GM13977 (cell line): ENCODE results near the gene NACA.

Experiments used
- DNase-seq: peaks from one replicate; pipeline ENCODE4 v3.0.0; 2012; ENCODE audit warnings: low spot score
- CTCF ChIP-seq: IDR thresholded peaks from 2 replicates; pipeline ENCODE4 v1.5.1; 2012; ENCODE audit warnings: mild to moderate bottlenecking, control low read depth; ENCODE audit not compliant: insufficient read depth; ENCODE audit errors: extremely low read depth, missing control alignments
- in situ Hi-C: fragments of 300-500 bp; cut with MboI; formaldehyde crosslinking; loops from one replicate; pipeline ENCODE4 v1.12.0; 2022; ENCODE audit warnings: low sequenced_read_pairs, low pct_unique_long_range_greater_than_20kb, mixed read lengths, inconsistent platforms; ENCODE audit not compliant: unreplicated experiment

NACA gene

DNA sequence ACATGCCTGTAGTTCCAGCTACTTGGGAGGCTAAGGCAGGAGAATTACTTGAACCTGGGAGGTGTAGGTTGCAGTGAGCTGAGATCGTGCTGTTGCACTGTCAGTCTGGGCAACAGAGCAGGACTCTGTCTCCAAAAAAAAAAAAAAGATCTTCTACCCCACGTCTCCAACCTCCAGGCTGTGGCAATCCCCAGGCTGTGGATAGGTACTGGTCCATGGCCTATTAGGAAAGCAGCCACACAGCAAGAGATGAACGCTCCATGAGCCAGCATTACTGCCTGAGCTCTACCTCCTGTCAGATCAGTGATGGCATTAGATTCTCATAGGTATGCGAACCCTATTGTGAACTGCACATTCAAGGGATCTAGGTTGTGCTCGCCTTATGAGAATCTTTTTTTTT lies 30.9 kb downstream of the NACA start:
- DNase-seq = no peak
- in situ Hi-C loops = no loop called here
- no peak for TF ChIP-seq CTCF

GRCh38 chr12:56688846-56689109 lies 36.3 kb downstream of the NACA start:
- peak; percentile 61 for DNase-seq
- in situ Hi-C loops = no loop called here
- no peak for TF ChIP-seq CTCF

- in situ Hi-C loops = no loop called here
- TF ChIP-seq CTCF = no peak
- DNase-seq = peak; percentile 95
Measured at GRCh38 chr12:56688129-56688845, 36.8 kb downstream of the NACA start, which contains the start of gene PTGES3. TSS of gene PTGES3 (minus strand) at chr12:56688284. CDS start at chr12:56687999, 285 bp downstream.

DNA sequence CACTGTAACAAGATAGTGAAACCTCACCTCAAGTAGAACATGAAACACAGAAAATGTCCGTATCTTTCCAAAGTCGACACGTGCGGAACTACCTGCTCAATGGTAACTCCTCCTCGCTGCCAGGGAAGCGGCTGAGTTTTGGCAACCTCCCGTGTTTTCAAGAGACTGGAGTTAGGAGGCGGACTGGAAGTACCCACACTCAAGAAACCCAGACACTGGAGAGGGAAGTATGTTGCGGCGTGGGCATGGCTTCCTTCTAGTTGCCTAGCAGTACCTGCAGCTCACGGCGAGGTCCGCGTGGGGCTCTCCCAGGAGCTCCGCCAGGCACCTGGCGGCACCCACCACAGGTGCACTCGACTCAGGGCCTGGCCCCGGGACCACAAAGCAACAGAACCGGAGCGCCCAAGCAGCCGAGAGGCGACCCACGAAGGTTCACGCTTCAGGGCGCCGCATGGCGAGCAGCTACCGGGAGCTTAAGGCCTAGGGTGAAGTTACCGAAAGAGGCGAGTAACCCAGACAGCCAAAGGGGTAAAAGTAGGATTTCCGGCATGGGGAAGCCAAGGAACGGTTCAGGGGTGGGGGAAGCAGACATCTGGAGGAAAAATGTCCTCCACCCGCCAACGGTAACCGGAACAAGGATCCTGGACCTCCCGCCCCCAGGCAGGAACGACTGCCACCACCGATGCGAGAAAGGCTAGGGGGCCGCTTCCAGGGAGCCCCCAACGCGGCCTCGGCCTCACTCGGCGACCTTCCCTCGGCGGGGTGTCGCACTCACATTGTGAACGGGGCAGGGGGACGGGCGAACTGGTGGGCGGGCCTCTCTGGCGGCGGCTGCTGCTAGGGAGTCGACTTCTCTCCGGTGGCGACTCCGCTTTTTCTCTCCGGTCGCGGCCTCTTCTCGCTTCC lies 37.6 kb downstream of the NACA start:
- DNase-seq = peak; percentile 21
- no peak for TF ChIP-seq CTCF
- in situ Hi-C loops = no loop called here

GRCh38 chr12:56684745-56685359 lies 40.2 kb downstream of the NACA start:
- in situ Hi-C loops = no loop called here
- no peak for DNase-seq
- no peak for TF ChIP-seq CTCF

DNA sequence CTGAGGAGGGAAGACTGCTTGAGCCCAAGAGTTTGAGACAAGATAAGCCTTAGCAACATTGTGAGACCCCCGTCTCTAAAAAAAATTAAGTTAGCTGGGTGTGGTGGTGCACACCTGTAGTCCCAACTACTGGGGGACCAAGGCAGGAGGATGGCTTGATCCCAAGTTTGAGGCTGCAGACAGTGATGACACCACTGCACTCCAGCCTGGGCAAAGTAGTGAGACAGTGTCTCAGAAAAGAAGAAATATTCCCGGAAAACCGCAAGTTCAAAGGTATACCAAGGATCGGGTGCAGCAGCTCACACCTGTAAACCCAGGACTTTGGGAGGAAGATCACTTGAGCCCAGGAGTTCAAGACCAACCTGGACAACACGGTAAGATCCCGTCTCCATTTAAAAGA lies 42.8 kb downstream of the NACA start:
- no peak for DNase-seq
- no peak for TF ChIP-seq CTCF
- in situ Hi-C loops = no loop called here
